SU-DHL-6 (cell line): Measurements from ENCODE around the gene NEU2.

ENCODE experiments used
- EZH2phosphoT487 ChIP-seq: fragments of 200-600 bp; sonication (generic), shearing (Covaris generic); conservative IDR thresholded peaks from 2 replicates; pipeline ENCODE4 v1.6.1; 2018; ENCODE audit warnings: mild to moderate bottlenecking, antibody characterized with exemption, low read length, moderate library complexity, mixed read lengths
- TF ChIP-seq, protein P1 (sequence below): fragments of 200-600 bp; sonication (generic); IDR thresholded peaks from one replicate; pipeline ENCODE4 v1.5.1; 2017; ENCODE audit warnings: antibody characterized with exemption, mild to moderate bottlenecking, low read length, moderate library complexity; ENCODE audit not compliant: insufficient read depth, poor library complexity, severe bottlenecking

DNA sequence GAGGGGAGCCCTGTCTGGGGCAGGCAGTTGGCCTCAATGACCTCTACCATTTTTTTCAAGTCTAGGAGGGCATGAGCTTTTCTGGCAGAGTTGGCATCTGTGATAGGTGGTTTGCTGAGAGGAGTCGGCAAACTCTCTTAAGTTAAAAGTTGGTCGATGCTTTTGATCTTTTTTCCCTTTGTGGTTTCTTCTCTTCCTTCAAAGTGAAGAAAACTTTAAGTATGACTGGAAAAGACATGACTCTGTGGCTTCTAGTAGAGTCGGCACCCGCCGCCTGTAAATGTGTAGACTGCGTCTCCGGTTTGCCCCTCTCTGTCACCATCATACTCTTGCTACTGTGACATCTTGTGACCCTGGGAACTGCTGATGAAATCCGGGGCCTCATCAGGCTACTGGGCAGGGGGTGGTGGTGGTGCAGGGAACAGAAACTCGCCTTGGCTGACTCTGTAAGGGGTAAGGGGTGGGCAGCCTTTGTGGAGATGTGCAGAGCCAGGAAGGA lies 48.8 kb downstream of the NEU2 start:
- TF ChIP-seq, protein P1, sequence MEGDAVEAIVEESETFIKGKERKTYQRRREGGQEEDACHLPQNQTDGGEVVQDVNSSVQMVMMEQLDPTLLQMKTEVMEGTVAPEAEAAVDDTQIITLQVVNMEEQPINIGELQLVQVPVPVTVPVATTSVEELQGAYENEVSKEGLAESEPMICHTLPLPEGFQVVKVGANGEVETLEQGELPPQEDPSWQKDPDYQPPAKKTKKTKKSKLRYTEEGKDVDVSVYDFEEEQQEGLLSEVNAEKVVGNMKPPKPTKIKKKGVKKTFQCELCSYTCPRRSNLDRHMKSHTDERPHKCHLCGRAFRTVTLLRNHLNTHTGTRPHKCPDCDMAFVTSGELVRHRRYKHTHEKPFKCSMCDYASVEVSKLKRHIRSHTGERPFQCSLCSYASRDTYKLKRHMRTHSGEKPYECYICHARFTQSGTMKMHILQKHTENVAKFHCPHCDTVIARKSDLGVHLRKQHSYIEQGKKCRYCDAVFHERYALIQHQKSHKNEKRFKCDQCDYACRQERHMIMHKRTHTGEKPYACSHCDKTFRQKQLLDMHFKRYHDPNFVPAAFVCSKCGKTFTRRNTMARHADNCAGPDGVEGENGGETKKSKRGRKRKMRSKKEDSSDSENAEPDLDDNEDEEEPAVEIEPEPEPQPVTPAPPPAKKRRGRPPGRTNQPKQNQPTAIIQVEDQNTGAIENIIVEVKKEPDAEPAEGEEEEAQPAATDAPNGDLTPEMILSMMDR = no peak
- TF ChIP-seq EZH2phosphoT487 = no peak
